ENCODE measurements around the gene SLC25A29.
"Not testable (repeated sequence)": the region's sequence is repeated elsewhere in the genome, so short reads cannot be mapped to it uniquely, and the experiment has no call there.

SLC25A29 gene

GRCh38 chr14:100303179-100303578, 3.1 kb downstream of the SLC25A29 start:
- no peak overlapping the region for H3K4me3 ChIP-seq (ENCODE audit: low read length)
- no peak for DNase-seq (ENCODE audit: low read depth)
- peak; percentile 73 for TF ChIP-seq CTCF (conservative IDR thresholded peaks at IDR 0.05; ENCODE audit: low read depth, low read length)

- H3K4me3 ChIP-seq (ENCODE audit: low read length): no peak overlapping the region
- TF ChIP-seq CTCF (conservative IDR thresholded peaks at IDR 0.05; ENCODE audit: low read depth, low read length): no peak
- no peak for DNase-seq (ENCODE audit: low read depth)
Observed at GRCh38 chr14:100302616-100303015, 3.6 kb downstream of the SLC25A29 start.

- TF ChIP-seq CTCF (conservative IDR thresholded peaks at IDR 0.05; ENCODE audit: low read depth, low read length): no peak
- no peak overlapping the region for H3K4me3 ChIP-seq (ENCODE audit: low read length)
- DNase-seq (ENCODE audit: low read depth): no peak
Observed at GRCh38 chr14:100299238-100299560, 7.0 kb downstream of the SLC25A29 start.

- H3K4me3 ChIP-seq (ENCODE audit: low read length): no peak overlapping the region
- TF ChIP-seq CTCF (conservative IDR thresholded peaks at IDR 0.05; ENCODE audit: low read depth, low read length): no peak
- no peak for DNase-seq (ENCODE audit: low read depth)
Observed at GRCh38 chr14:100298551-100299237, 7.5 kb downstream of the SLC25A29 start.

GRCh38 chr14:100297320-100298300, 8.6 kb downstream of the SLC25A29 start:
- no peak for TF ChIP-seq CTCF (conservative IDR thresholded peaks at IDR 0.05; ENCODE audit: low read depth, low read length)
- H3K4me3 ChIP-seq (ENCODE audit: low read length): no peak overlapping the region

GRCh38 chr14:100296729-100297128, 9.5 kb downstream of the SLC25A29 start:
- DNase-seq (ENCODE audit: low read depth); H3K4me3 ChIP-seq (ENCODE audit: low read length): not testable (repeated sequence)

More at GRCh38 chr14:100297320-100298300, 8.6 kb downstream of the SLC25A29 start:
- no peak for DNase-seq (ENCODE audit: low read depth)

- TF ChIP-seq CTCF (conservative IDR thresholded peaks at IDR 0.05; ENCODE audit: low read depth, low read length): no peak
- no peak for DNase-seq (ENCODE audit: low read depth)
- H3K4me3 ChIP-seq (ENCODE audit: low read length): no peak overlapping the region
Observed at GRCh38 chr14:100296106-100296651, 10.1 kb downstream of the SLC25A29 start.
